ENCODE data around the gene ZNF577. TPM values are rescaled to one million over a fixed set of nuclear protein-coding genes. Genes with fewer than 3 reads are reported as not detected.

Gene ZNF577
- total and polyA plus RNA-seq, 11 donors = 6.2 to 12.8 (median 8.3) TPM

DNA sequence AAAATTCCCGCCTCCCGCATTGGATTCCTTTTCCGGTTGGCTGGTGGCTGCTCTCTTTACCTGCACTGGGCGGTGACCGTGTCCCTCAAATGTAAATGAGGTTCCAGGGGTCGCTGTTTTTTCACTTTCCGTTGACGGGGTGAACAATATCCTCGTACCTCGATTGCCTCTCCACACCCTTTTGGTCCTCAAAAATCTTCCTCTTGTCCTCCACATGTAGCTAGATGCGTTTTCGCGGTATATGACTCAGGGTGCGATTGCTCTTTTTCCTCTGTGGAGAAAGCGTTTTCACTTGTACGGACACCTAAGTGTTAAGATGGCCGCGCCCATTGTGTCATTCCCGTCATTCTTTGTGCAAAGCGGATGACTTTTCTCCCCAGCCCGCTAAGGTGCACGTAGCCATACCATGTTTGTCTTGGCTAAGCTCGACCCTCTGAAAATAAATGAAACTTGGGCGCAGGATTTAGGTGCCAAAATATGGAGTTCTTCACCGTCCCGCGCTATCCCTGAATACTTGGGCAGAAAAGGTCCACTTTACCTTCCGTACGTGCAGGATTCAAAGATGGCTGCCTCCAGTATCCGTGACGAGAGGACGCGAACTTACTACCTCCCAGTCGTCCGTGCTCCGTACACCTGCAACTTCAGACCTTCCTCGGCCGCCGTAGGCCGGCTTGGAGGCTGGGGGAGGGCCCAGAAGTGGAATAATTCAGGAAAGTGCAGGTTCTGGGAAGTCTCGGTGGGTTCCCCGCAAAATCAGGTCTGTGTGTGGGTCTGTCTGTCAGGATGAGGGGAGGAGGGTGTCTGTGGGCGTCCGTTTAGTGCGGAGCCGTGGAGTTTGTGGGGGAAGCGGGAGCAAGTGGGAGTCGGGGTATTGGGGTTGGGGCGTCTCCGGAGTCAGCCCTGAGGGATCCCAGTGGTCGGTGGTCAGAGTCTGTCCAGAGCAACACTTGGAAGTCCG lies 39.3 kb upstream of the ZNF577 start, which contains the start of gene ZNF613:
ZNF613 (plus strand) TSS at position 689 of the 958 bp plus-strand sequence. CDS start 8,749 bp downstream, outside the sequence.
- peaks cover 1 to 55% (median 17%) of the 10 kb centered on the region in 12 donors for H3K9me3 ChIP-seq
- peaks cover 0 to 29% (median 23%) of the 10 kb centered on the region in 9 donors for H3K36me3 ChIP-seq
- TF ChIP-seq POLR2A (IDR thresholded peaks at IDR 0.05) = no peak
- TF ChIP-seq, protein P1, sequence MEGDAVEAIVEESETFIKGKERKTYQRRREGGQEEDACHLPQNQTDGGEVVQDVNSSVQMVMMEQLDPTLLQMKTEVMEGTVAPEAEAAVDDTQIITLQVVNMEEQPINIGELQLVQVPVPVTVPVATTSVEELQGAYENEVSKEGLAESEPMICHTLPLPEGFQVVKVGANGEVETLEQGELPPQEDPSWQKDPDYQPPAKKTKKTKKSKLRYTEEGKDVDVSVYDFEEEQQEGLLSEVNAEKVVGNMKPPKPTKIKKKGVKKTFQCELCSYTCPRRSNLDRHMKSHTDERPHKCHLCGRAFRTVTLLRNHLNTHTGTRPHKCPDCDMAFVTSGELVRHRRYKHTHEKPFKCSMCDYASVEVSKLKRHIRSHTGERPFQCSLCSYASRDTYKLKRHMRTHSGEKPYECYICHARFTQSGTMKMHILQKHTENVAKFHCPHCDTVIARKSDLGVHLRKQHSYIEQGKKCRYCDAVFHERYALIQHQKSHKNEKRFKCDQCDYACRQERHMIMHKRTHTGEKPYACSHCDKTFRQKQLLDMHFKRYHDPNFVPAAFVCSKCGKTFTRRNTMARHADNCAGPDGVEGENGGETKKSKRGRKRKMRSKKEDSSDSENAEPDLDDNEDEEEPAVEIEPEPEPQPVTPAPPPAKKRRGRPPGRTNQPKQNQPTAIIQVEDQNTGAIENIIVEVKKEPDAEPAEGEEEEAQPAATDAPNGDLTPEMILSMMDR (IDR thresholded peaks at IDR 0.05) = peak in 9 of 12 donors; percentile 12 to 50 (median 33)
- no peaks in the 10 kb centered on the region for H3K27me3 ChIP-seq
- H3K4me3 ChIP-seq = peak within 1 kb of the TSS; percentile 60 to 95 (median 84)
- H3K4me1 ChIP-seq = peaks cover 0 to 13% (median 8%) of the 10 kb centered on the region in 12 donors
- intact Hi-C loops (cut with DNase I) = loop anchor here in 7 of 10 donors (2.0 to 5.0 kb wide), 6 partner anchors 22 to 122 kb away; partner anchors contain the start of genes ZNF350 (in 4 of the 7), ZNF649 (in 2 of the 7), ZNF432 (in 1 of the 7) and ZNF577 (in 1 of the 7)
- DNase-seq (peak; percentile 89 to 93 (median 92)), ATAC-seq (peak; percentile 97 to 99 (median 98))
- WGBS, 4 donors = 0 to 1% (median 0%) methylated on average over 52 of the region's 52 CpGs
- peak within 1 kb of the TSS; percentile 81 to 97 (median 88) for H3K27ac ChIP-seq

DNA sequence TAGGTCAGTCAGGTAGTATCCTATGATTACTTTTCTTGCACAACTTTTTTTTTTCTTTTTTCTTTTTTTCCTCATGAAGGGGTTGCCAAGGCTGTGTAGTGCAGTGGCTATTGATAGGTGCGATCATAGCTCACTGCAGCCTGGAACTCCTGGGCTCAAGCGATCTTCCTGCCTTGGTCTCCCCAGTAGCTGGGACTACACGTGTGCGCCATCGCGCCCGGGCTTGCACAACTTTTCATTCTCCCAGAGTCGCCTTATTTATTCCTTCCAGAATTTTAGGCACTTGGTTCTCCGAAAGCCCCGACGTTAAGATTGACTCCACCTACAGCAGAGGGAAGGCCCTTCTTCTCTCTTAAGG lies 38.7 kb upstream of the ZNF577 start:
- DNase-seq (no peak), ATAC-seq (peak in 1 of 4 donors; percentile 6)
- H3K27me3 ChIP-seq = no peaks in the 10 kb centered on the region
- peak in 1 of 2 donors; percentile 21 for TF ChIP-seq POLR2A (IDR thresholded peaks at IDR 0.05)
- TF ChIP-seq, protein P1 (IDR thresholded peaks at IDR 0.05) = no peak
- WGBS, 4 donors = 12 to 20% (median 16%) methylated on average over 11 of the region's 11 CpGs
- peak overlapping the region; percentile 81 to 97 (median 88) for H3K27ac ChIP-seq
- H3K9me3 ChIP-seq = peaks cover 1 to 59% (median 24%) of the 10 kb centered on the region in 12 donors
- intact Hi-C loops (cut with DNase I) = loop anchor here in 7 of 10 donors (2.0 to 5.0 kb wide), 6 partner anchors 22 to 122 kb away; partner anchors contain the start of genes ZNF350 (in 4 of the 7), ZNF649 (in 2 of the 7), ZNF432 (in 1 of the 7) and ZNF577 (in 1 of the 7)
- peak overlapping the region; percentile 60 to 95 (median 84) for H3K4me3 ChIP-seq
- H3K36me3 ChIP-seq = peaks cover 0 to 23% (median 17%) of the 10 kb centered on the region in 9 donors
- H3K4me1 ChIP-seq = peaks cover 0 to 13% (median 8%) of the 10 kb centered on the region in 12 donors

DNA sequence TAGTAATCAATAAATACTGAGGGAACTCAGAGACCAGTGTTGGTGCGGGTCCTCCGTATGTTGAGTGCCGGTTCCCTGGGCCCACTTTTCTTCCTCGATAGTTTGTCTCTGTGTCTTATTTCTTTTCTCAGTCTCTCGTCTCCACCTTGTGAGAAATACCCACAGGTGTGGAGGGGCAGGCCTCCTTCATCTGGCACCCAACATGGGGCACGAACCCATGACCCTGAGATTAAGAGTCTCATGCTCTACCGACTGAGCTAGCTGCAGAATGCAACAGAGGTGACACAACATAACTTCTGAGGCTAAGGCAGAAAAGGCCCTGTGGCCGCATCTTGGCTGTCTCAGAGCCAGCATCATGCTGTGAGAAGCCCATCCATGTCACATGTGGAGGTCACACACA lies 34.2 kb upstream of the ZNF577 start:
- peaks cover 1 to 87% (median 66%) of the 10 kb centered on the region in 12 donors for H3K9me3 ChIP-seq
- no peaks in the 10 kb centered on the region for H3K27me3 ChIP-seq
- intact Hi-C loops (cut with DNase I) = no loop called here
- no peaks in the 10 kb centered on the region for H3K36me3 ChIP-seq
- WGBS, 4 donors = 87 to 95% (median 90%) methylated on average over 8 of the region's 8 CpGs
- H3K4me1 ChIP-seq = peaks cover 0 to 3% (median 0%) of the 10 kb centered on the region in 12 donors
- DNase-seq = no peak
- no peak overlapping the region for H3K27ac ChIP-seq
- no peak overlapping the region for H3K4me3 ChIP-seq
- no peak for TF ChIP-seq POLR2A (IDR thresholded peaks at IDR 0.05)
- TF ChIP-seq, protein P1 (IDR thresholded peaks at IDR 0.05) = no peak
- ATAC-seq = no peak

DNA sequence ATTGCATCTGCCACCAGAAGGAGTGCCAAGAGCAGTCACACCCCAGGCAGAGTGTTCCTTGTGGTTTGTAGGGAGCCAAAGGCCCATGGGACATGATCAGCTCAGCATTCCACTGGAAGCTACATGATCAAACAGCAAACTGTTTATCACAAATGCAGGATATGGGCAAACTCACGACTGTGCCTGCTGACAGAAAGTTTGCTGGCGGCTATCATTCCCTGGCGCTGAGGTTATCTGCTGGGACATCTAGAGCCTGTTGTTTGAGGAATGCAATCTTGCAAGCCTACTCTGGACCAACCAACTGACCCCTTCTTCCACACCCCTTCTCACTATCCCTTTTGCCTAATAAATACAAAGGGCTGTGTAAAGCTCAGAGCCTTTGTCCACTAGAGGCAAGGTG lies 31.9 kb upstream of the ZNF577 start:
- no peak overlapping the region for H3K4me3 ChIP-seq
- ATAC-seq (no peak), DNase-seq (no peak)
- no peak overlapping the region for H3K27ac ChIP-seq
- H3K9me3 ChIP-seq = peaks cover 3 to 100% (median 86%) of the 10 kb centered on the region in 12 donors
- no peaks in the 10 kb centered on the region for H3K4me1 ChIP-seq
- intact Hi-C loops (cut with DNase I) = no loop called here
- WGBS, 4 donors = 81 to 90% (median 88%) methylated on average over 3 of the region's 3 CpGs
- TF ChIP-seq, protein P1 (IDR thresholded peaks at IDR 0.05) = no peak
- no peaks in the 10 kb centered on the region for H3K36me3 ChIP-seq
- no peaks in the 10 kb centered on the region for H3K27me3 ChIP-seq

All from heart left ventricle (tissue), 16 donors.